HCT116 (cell line): ENCODE data around the gene TBC1D1. TPM values are rescaled to one million over a fixed set of nuclear protein-coding genes. Genes with fewer than 3 reads are reported as not detected.

ENCODE experiments used
- ATAC-seq: fragments of 200-7000 bp; cut with Tn5 transposase; 2 replicates; pipeline ENCODE4 v1.9.1; 2020; ENCODE audit warnings: mild to moderate bottlenecking, moderate library complexity
- BruUV-seq: library from RNA; stranded (reverse); fragments of 400-500 nt; replicated peaks from 2 replicates; lab custom pipeline; 2021; lab: Mats Ljungman, UMichigan
- CTCF ChIA-PET: fragments of 300-600 bp; sonication (Branson Sonifier 250); formaldehyde crosslinking; loops from one replicate; lab custom pipeline; 2021; ENCODE audit warnings: antibody characterized with exemption; lab: Charles Lee
- POLR2A ChIA-PET: fragments of 300-600, 350-600 bp; sonication (Branson Sonifier 250); formaldehyde crosslinking; loops from one replicate; lab custom pipeline; 2021; ENCODE audit warnings: antibody characterized with exemption; lab: Charles Lee
- RAD21 ChIA-PET, 2 experiments: fragments of 300-600 bp; sonication (Branson Sonifier 250); formaldehyde crosslinking; loops; one replicate each; lab custom pipeline; 2023; ENCODE audit warnings: low total read pairs in 2 of 2; ENCODE audit not compliant: uncharacterized antibody in 2 of 2, unreplicated experiment in 2 of 2, low non-redundant PET in 1 of 2; lab: Charles Lee
- DNase-seq: peaks from one replicate; pipeline ENCODE4 v3.0.0-alpha.2; 2010; ENCODE audit warnings: low read depth, low spot score
- H2AFZ ChIP-seq: fragments of 200-600 bp; shearing (Covaris generic), sonication (generic); 2 replicates; pipeline ENCODE4 v1.6.1; 2017; ENCODE audit warnings: low read depth, mixed run types, mixed read lengths, antibody characterized with exemption, low read length; ENCODE audit not compliant: poor library complexity, severe bottlenecking
- H3K27ac ChIP-seq: 2 replicates; pipeline ENCODE4 v1.5.1; 2012; ENCODE audit warnings: low read depth, low read length
- H3K27me3 ChIP-seq: fragments of 200-600 bp; sonication (generic); 2 replicates; pipeline ENCODE4 v1.6.1; 2016; ENCODE audit warnings: mixed run types, low read length, mixed read lengths; ENCODE audit not compliant: insufficient read depth
- H3K36me3 ChIP-seq, 2 experiments: fragments of 200-500 bp in 1 of 2; fragments of 200-600 bp in 1 of 2; sonication (Bioruptor generic) in 1 of 2; sonication (generic) in 1 of 2; 2 replicates each; pipeline versions ENCODE4 v1.5.1 to v1.6.1; 2014 to 2016; ENCODE audit warnings: low read length in 2 of 2, inconsistent platforms in 1 of 2, mixed read lengths in 1 of 2, mixed run types in 1 of 2; ENCODE audit not compliant: insufficient read depth in 2 of 2, control insufficient read depth in 1 of 2
- H3K4me1 ChIP-seq, 2 experiments: fragments of 200-600 bp in 1 of 2; sonication (generic) in 1 of 2; 2 replicates each; pipeline versions ENCODE4 v1.5.1 to v1.6.1; 2012 to 2017; ENCODE audit warnings: low read length in 2 of 2, inconsistent platforms in 1 of 2, mild to moderate bottlenecking in 1 of 2, mixed read lengths in 1 of 2, mixed run types in 1 of 2, moderate library complexity in 1 of 2; ENCODE audit not compliant: insufficient read depth in 2 of 2, control insufficient read depth in 1 of 2
- H3K4me2 ChIP-seq: fragments of 200-600 bp; sonication (generic); 2 replicates; pipeline ENCODE4 v1.6.1; 2017; ENCODE audit warnings: mixed run types, low read length, mixed read lengths
- H3K4me3 ChIP-seq, 2 experiments: fragments of 200-600 bp in 1 of 2; sonication (generic) in 1 of 2; replicated peaks in 1 of 2; 2 replicates each; pipeline ENCODE4 v1.5.1; 2011 to 2016; ENCODE audit warnings: low read length in 2 of 2, control low read depth in 1 of 2, low read depth in 1 of 2, mild to moderate bottlenecking in 1 of 2, mixed read lengths in 1 of 2, mixed run types in 1 of 2
- H3K79me2 ChIP-seq: fragments of 200-600 bp; sonication (generic); 2 replicates; pipeline ENCODE4 v1.6.1; 2017; ENCODE audit warnings: mild to moderate bottlenecking, mixed run types, low read length, moderate library complexity, mixed read lengths; ENCODE audit not compliant: insufficient read depth
- H3K9ac ChIP-seq: fragments of 200-600 bp; sonication (generic); 2 replicates; pipeline ENCODE4 v1.6.1; 2016; ENCODE audit warnings: low read length, mixed read lengths
- H3K9me2 ChIP-seq: fragments of 200-600 bp; sonication (generic), shearing (Covaris generic); 2 replicates; pipeline ENCODE4 v1.6.1; 2017; ENCODE audit warnings: mixed run types, mild to moderate bottlenecking, moderate library complexity; ENCODE audit not compliant: insufficient read depth
- H3K9me3 ChIP-seq, 2 experiments: fragments of 200-500 bp in 1 of 2; fragments of 200-600 bp in 1 of 2; sonication (Bioruptor generic) in 1 of 2; sonication (generic) in 1 of 2; 2 replicates each; pipeline ENCODE4 v1.6.1; 2014 to 2017; ENCODE audit warnings: low read length in 2 of 2, mixed read lengths in 2 of 2, inconsistent platforms in 1 of 2, low read depth in 1 of 2, mild to moderate bottlenecking in 1 of 2, mixed run types in 1 of 2, moderate library complexity in 1 of 2; ENCODE audit not compliant: control insufficient read depth in 1 of 2, insufficient read depth in 1 of 2
- H4K20me1 ChIP-seq: fragments of 200-600 bp; sonication (generic), shearing (Covaris generic); 2 replicates; pipeline ENCODE4 v1.6.1; 2017; ENCODE audit warnings: mixed run types, mild to moderate bottlenecking, moderate library complexity; ENCODE audit not compliant: insufficient read depth
- JUND ChIP-seq: IDR thresholded peaks from 2 replicates; pipeline ENCODE4 v1.6.1; 2012
- RAD21 ChIP-seq: IDR thresholded peaks from 2 replicates; pipeline ENCODE4 v1.6.1; 2012; ENCODE audit warnings: low read depth, mild to moderate bottlenecking
- intact Hi-C: fragments of 100-400 bp; cut with micrococcal nuclease; formaldehyde crosslinking; loops from 2 replicates; pipeline ENCODE4 v1.10.0; 2022
- total RNA-seq: library from RNA; stranded (reverse); gene quantifications from one replicate; pipeline ENCODE4 v1.2.1, GENCODE V29; 2021; ENCODE audit not compliant: unreplicated experiment
- TF ChIP-seq, protein P1 (sequence below): IDR thresholded peaks from 2 replicates; pipeline ENCODE4 v1.6.1; 2012; ENCODE audit warnings: low read depth
- TF ChIP-seq, protein P2 (sequence below): IDR thresholded peaks from 2 replicates; pipeline ENCODE4 v1.6.1; 2012

TBC1D1 gene
- total RNA-seq, 1 experiment from 2014 or later: 82.7 TPM

DNA sequence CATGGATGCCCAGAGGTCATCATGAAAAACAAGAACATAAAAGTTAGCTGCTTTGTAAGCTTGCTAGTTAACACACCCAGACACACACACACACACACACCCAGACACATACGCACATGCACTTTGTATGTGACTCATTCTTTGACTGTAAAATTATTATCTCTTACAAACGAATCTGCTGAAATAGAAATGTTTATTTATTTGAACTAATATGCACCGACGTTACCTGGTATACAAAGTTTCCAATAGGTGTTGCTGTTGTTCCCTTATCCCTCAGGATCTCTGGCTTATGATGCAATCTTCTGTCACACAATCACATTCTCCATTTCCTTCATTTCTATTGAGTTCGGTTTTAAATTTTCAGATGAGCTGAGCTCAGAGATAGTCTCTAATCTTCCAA lies 278.6 kb downstream of the TBC1D1 start (continued):
- TF ChIP-seq, protein P1, sequence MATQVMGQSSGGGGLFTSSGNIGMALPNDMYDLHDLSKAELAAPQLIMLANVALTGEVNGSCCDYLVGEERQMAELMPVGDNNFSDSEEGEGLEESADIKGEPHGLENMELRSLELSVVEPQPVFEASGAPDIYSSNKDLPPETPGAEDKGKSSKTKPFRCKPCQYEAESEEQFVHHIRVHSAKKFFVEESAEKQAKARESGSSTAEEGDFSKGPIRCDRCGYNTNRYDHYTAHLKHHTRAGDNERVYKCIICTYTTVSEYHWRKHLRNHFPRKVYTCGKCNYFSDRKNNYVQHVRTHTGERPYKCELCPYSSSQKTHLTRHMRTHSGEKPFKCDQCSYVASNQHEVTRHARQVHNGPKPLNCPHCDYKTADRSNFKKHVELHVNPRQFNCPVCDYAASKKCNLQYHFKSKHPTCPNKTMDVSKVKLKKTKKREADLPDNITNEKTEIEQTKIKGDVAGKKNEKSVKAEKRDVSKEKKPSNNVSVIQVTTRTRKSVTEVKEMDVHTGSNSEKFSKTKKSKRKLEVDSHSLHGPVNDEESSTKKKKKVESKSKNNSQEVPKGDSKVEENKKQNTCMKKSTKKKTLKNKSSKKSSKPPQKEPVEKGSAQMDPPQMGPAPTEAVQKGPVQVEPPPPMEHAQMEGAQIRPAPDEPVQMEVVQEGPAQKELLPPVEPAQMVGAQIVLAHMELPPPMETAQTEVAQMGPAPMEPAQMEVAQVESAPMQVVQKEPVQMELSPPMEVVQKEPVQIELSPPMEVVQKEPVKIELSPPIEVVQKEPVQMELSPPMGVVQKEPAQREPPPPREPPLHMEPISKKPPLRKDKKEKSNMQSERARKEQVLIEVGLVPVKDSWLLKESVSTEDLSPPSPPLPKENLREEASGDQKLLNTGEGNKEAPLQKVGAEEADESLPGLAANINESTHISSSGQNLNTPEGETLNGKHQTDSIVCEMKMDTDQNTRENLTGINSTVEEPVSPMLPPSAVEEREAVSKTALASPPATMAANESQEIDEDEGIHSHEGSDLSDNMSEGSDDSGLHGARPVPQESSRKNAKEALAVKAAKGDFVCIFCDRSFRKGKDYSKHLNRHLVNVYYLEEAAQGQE: no peak

DNA sequence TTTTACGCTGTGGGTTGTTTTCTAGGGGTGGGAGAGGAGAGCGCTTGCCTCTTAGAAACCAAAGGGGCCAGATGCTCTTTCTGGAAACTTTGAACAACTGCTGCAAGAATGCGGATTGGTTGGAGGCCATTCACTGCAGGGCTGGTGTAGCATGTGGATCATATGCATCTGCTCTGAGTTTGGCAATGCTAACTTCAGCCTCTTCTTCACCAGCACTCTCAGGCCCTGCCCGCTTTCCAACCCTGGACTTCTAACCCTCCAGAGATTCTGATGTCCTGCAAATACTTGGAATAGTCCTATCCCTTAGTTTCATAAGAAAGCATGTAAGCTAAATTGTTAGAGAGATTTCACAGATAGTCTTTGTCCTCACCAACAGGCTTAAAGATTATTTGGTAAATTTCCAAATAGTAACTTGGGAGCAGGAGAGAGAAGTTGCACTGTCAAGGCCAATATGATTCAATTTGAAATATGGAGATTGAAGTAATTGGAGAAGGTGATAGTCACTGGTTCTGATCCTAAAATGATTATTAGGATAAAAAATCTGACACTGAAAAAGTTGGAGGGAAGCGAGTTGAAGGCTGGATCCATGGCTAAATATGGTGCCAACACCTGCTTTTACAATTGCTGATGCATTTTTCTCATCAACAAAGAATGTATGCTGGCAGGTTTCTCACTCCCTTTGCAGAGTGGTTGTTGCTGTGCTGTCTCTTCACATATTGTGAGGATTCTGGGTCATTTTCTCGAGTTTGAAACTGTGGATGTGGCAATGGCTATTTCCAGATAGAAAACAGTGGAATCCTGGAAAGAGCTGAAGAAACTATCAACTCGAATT lies 279.7 kb downstream of the TBC1D1 start:
- no peak overlapping the region for H3K27ac ChIP-seq
- TF ChIP-seq, protein P2, sequence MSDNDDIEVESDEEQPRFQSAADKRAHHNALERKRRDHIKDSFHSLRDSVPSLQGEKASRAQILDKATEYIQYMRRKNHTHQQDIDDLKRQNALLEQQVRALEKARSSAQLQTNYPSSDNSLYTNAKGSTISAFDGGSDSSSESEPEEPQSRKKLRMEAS: no peak
- no peak for TF ChIP-seq JUND
- TF ChIP-seq RAD21: no peak
- no peaks in the 10 kb centered on the region for H3K36me3 ChIP-seq
- no peak overlapping the region for H3K4me2 ChIP-seq
- BruUV-seq: no TSS peak
- no peak overlapping the region for H3K4me3 ChIP-seq
- H3K9me3 ChIP-seq: no peaks in the 10 kb centered on the region
- intact Hi-C loops: no loop called here
- CTCF ChIA-PET: interaction anchor here (1.5 to 3.3 kb wide), 3 partner anchors 9 to 589 kb away, joined by 4 to 14 read pairs (median 7); no protein-coding TSS in a partner anchor
- no peak overlapping the region for H2AFZ ChIP-seq
- H3K9ac ChIP-seq: no peak overlapping the region
- DNase-seq (no peak), ATAC-seq (no peak)
- H4K20me1 ChIP-seq: no peaks in the 10 kb centered on the region
- peaks cover 2 to 17% of the 10 kb centered on the region in 2 experiments; a peak in 2 of 4 replicates for H3K4me1 ChIP-seq
- H3K79me2 ChIP-seq: no peaks in the 10 kb centered on the region
- RAD21 ChIA-PET: no interaction called here
- POLR2A ChIA-PET: interaction anchor here (1.6 kb wide), 1 partner anchor 10 kb away, joined by 4 read pairs; no protein-coding TSS in a partner anchor
- H3K9me2 ChIP-seq: no peaks in the 10 kb centered on the region
- H3K27me3 ChIP-seq: no peaks in the 10 kb centered on the region
